HL-60/S4 treated with retinoic acid at 250 ng/mL for 4 days and 3 days (cell line): Measurements from ENCODE around the gene MAX.

Experiments used
- in situ Hi-C: fragments of 300-500 bp; cut with MboI; formaldehyde crosslinking; loops from 2 replicates; pipeline ENCODE4 v1.7.0; 2022; ENCODE audit warnings: low sequenced_read_pairs

MAX gene

GRCh38 chr14:65102441-65103149 lies at the start of gene MAX:
Gene MAX (minus strand): TSS chr14:65102517. CDS start chr14:65102339, 178 bp downstream.
- in situ Hi-C loops: no loop called here

- in situ Hi-C loops: loop anchor here (25.0 kb wide), 1 partner anchor 811 kb away; no protein-coding TSS in a partner anchor
These were observed 49.3 kb upstream of the MAX start for GRCh38 chr14:65151609-65151956.

GRCh38 chr14:65150898-65151608 lies 48.7 kb upstream of the MAX start:
- in situ Hi-C loops: loop anchor here (25.0 kb wide), 1 partner anchor 811 kb away; no protein-coding TSS in a partner anchor

- in situ Hi-C loops: no loop called here
These were observed 46.8 kb upstream of the MAX start for GRCh38 chr14:65149116-65149515.

- in situ Hi-C loops: no loop called here
These were observed 41.9 kb upstream of the MAX start for GRCh38 chr14:65144170-65144569.

GRCh38 chr14:65142914-65143625 lies 40.8 kb upstream of the MAX start:
- in situ Hi-C loops: no loop called here

GRCh38 chr14:65142429-65142828 lies 40.1 kb upstream of the MAX start:
- in situ Hi-C loops: no loop called here

GRCh38 chr14:65141523-65141922 lies 39.2 kb upstream of the MAX start:
- in situ Hi-C loops: no loop called here

GRCh38 chr14:65137648-65138307 lies 35.5 kb upstream of the MAX start:
- in situ Hi-C loops: no loop called here

GRCh38 chr14:65134651-65135579 lies 32.6 kb upstream of the MAX start:
- in situ Hi-C loops: no loop called here

GRCh38 chr14:65132855-65133254 lies 30.5 kb upstream of the MAX start:
- in situ Hi-C loops: no loop called here

GRCh38 chr14:65131301-65131701 lies 29.0 kb upstream of the MAX start:
- in situ Hi-C loops: no loop called here

- in situ Hi-C loops: no loop called here
These were observed 25.8 kb upstream of the MAX start for GRCh38 chr14:65128096-65128495.

- in situ Hi-C loops: no loop called here
These were observed 15.7 kb upstream of the MAX start for GRCh38 chr14:65117769-65118745.

GRCh38 chr14:65115615-65116014 lies 13.3 kb upstream of the MAX start:
- in situ Hi-C loops: no loop called here

GRCh38 chr14:65110525-65110924 lies 8.2 kb upstream of the MAX start:
- in situ Hi-C loops: no loop called here

- in situ Hi-C loops: no loop called here
These were observed 7.0 kb upstream of the MAX start for GRCh38 chr14:65109357-65109756.

- in situ Hi-C loops: no loop called here
These were observed 4.9 kb upstream of the MAX start for GRCh38 chr14:65107200-65107599.

- in situ Hi-C loops: no loop called here
These were observed 4.4 kb upstream of the MAX start for GRCh38 chr14:65106736-65107135.
